Spleen (tissue), 11 donors: ENCODE results near the gene JADE1. TPM values are rescaled to one million over a fixed set of nuclear protein-coding genes. Genes with fewer than 3 reads are reported as not detected.
A peak's percentile ranks its signal among the peaks of the same experiment; 100 is the strongest.

Experiments used
- DNase-seq: peaks from one replicate; pipeline ENCODE4 v3.0.0-alpha.2; 2020
- H3K27ac ChIP-seq, 8 donors: fragments of 200-600 bp; sonication (generic) in 7 of 8; 1 replicate in 4 of 8; 2 replicates in 4 of 8; pipeline versions ENCODE4 v1.5.0 to v1.8.0; 2016 to 2021; ENCODE audit warnings: inconsistent platforms in 4 of 8, mild to moderate bottlenecking in 4 of 8, moderate library complexity in 1 of 8
- H3K27me3 ChIP-seq, 7 donors: fragments of 200-600 bp; sonication (generic) in 6 of 7; replicated peaks in 1 of 7; 1 replicate in 4 of 7; 2 replicates in 3 of 7; pipeline versions ENCODE4 v1.5.0 to v1.8.0; 2016 to 2021; ENCODE audit warnings: inconsistent platforms in 3 of 7, mild to moderate bottlenecking in 1 of 7
- H3K36me3 ChIP-seq, 6 donors: fragments of 200-600 bp; sonication (generic) in 5 of 6; 1 replicate in 4 of 6; 2 replicates in 2 of 6; pipeline versions ENCODE4 v1.5.0 to v1.8.0; 2016 to 2021; ENCODE audit warnings: inconsistent platforms in 2 of 6
- H3K4me1 ChIP-seq, 6 donors: fragments of 200-600 bp; sonication (generic) in 5 of 6; 1 replicate in 3 of 6; 2 replicates in 3 of 6; pipeline versions ENCODE4 v1.5.0 to v1.8.0; 2016 to 2021; ENCODE audit warnings: inconsistent platforms in 3 of 6
- H3K4me3 ChIP-seq, 8 donors: fragments of 200-600 bp; sonication (generic) in 7 of 8; 1 replicate in 4 of 8; 2 replicates in 4 of 8; pipeline versions ENCODE4 v1.5.0 to v1.8.0; 2016 to 2021; ENCODE audit warnings: inconsistent platforms in 4 of 8, mild to moderate bottlenecking in 4 of 8, moderate library complexity in 2 of 8
- H3K9me3 ChIP-seq, 8 donors: fragments of 200-600 bp; sonication (generic) in 7 of 8; 1 replicate in 4 of 8; 2 replicates in 4 of 8; pipeline versions ENCODE4 v1.5.0 to v1.8.0; 2016 to 2021; ENCODE audit warnings: inconsistent platforms in 4 of 8
- CTCF ChIP-seq, 11 experiments: fragments of 200-600 bp in 7 of 11; fragments of 450-650 bp in 4 of 11; sonication (generic) in 4 of 11; IDR thresholded peaks in 8 of 11; conservative IDR thresholded peaks in 3 of 11; 1 replicate in 7 of 11; 2 replicates in 4 of 11; pipeline versions ENCODE4 v1.4.0 to v1.8.0; 2016 to 2021; ENCODE audit warnings: antibody characterized with exemption in 11 of 11, inconsistent platforms in 4 of 11, mild to moderate bottlenecking in 1 of 11
- POLR2A ChIP-seq, 3 donors: fragments of 450-650 bp; IDR thresholded peaks; one replicate each; pipeline ENCODE4 v1.5.1; 2017; ENCODE audit warnings: antibody characterized with exemption in 3 of 3, mild to moderate bottlenecking in 1 of 3
- POLR2AphosphoS5 ChIP-seq, 3 donors: sonication (generic); formaldehyde crosslinking; IDR thresholded peaks; one replicate each; pipeline ENCODE4 v1.5.1; 2017; ENCODE audit warnings: antibody characterized with exemption in 3 of 3
- WGBS, 5 donors: extraction: QIAGEN DNeasy Blood & Tissue Kit in 3 of 5; methylation state at CpG; one replicate each; pipeline versions ENCODE4 v1.1.5 to v1.1.7; 2013 to 2018; 5-methylcytosine and 5-hydroxymethylcytosine counted together
- intact Hi-C: fragments of 100-400 bp; cut with DNase I; formaldehyde crosslinking; loops from one replicate; pipeline ENCODE4 v1.15.0; 2023; ENCODE audit warnings: low total_unique reads
- polyA plus RNA-seq, 3 donors: library from polyadenylated mRNA; stranded (reverse); fragments of 200-250 nt; gene quantifications; one replicate each; pipeline ENCODE4 v1.2.1, GENCODE V29; 2013
- total RNA-seq, 7 donors: library from RNA; depleted of rRNA in 3 of 7; stranded (reverse); fragments of >200 nt in 3 of 7; fragmentation: NEBNext Ultra II Directional in 4 of 7; extraction: Animal tissue kit (Norgen Biotek cat#: 25700) in 4 of 7; gene quantifications; one replicate each; pipeline versions ENCODE4 v1.1.0 to v1.2.1, GENCODE V29; 2016 to 2021
- donor health status: healthy with polysubstance abuse.
- donor health status: DM: no; HTN: no; CAD: no; lungs with moderate emphysema.
- donor health status: DM: no; HTN: no; CAD: no.
- donor health status: Bipolar disorder and iron deficiency.
- donor health status: healthy.
- donor health status: DM: no; HTN: no; CAD: no.
- donor health status: DM: yes; HTN: yes; CAD: no.

JADE1 gene
- total and polyA plus RNA-seq, 10 donors, result 8.1 to 37.0 (median 28.6) TPM

GRCh38 chr4:128863312-128864075, 54.0 kb downstream of the JADE1 start:
- Histone ChIP-seq H3K9me3 (no peaks in the 10 kb centered on the region), H3K4me3 (peak overlapping the region in 1 of 8 donors; percentile 25), H3K36me3 (peaks cover 0 to 95% (median 43%) of the 10 kb centered on the region in 6 donors), H3K4me1 (peaks cover 18 to 50% (median 28%) of the 10 kb centered on the region in 6 donors), H3K27me3 (no peaks in the 10 kb centered on the region), H3K27ac (peak overlapping the region in 6 of 8 donors; percentile 48 to 84 (median 76))
- peak; percentile 79 for DNase-seq
- intact Hi-C loops, result loop anchor here (10.0 kb wide), 2 partner anchors 409 to 669 kb away; no protein-coding TSS in a partner anchor
- TF ChIP-seq POLR2A (IDR thresholded peaks at IDR 0.05) (no peak), CTCF (IDR thresholded peaks at IDR 0.05 in 8 of 11, conservative IDR thresholded peaks at IDR 0.05 in 3 of 11) (peak; percentile 51 to 89 (median 80))
- WGBS, 5 donors, result 47 to 63% (median 54%) methylated on average over 10 of the region's 10 CpGs

- no peak for TF ChIP-seq POLR2A (IDR thresholded peaks at IDR 0.05)
- TF ChIP-seq POLR2AphosphoS5 (IDR thresholded peaks at IDR 0.05), result no peak
- no peak for TF ChIP-seq CTCF (IDR thresholded peaks at IDR 0.05 in 8 of 11, conservative IDR thresholded peaks at IDR 0.05 in 3 of 11)
- no peaks in the 10 kb centered on the region for H3K27me3 ChIP-seq
- no peak overlapping the region for H3K4me3 ChIP-seq
- peaks cover 0 to 96% (median 44%) of the 10 kb centered on the region in 6 donors for H3K36me3 ChIP-seq
- WGBS, 5 donors, result 90 to 93% (median 91%) methylated on average over 2 of the region's 2 CpGs
- H3K4me1 ChIP-seq, result peaks cover 18 to 40% (median 28%) of the 10 kb centered on the region in 6 donors
- H3K27ac ChIP-seq, result no peak overlapping the region
- no peaks in the 10 kb centered on the region for H3K9me3 ChIP-seq
- intact Hi-C loops, result loop anchor here (10.0 kb wide), 2 partner anchors 410 to 670 kb away; no protein-coding TSS in a partner anchor
- DNase-seq, result no peak
Measured at GRCh38 chr4:128865132-128865531, 55.6 kb downstream of the JADE1 start.

GRCh38 chr4:128866269-128866668, 56.8 kb downstream of the JADE1 start:
- WGBS, 5 donors, result 82 to 95% (median 88%) methylated on average over 2 of the region's 2 CpGs
- H3K27me3 ChIP-seq, result no peaks in the 10 kb centered on the region
- intact Hi-C loops, result loop anchor here (10.0 kb wide), 2 partner anchors 411 to 671 kb away; no protein-coding TSS in a partner anchor
- no peak overlapping the region for H3K4me3 ChIP-seq
- H3K4me1 ChIP-seq, result peaks cover 18 to 28% (median 25%) of the 10 kb centered on the region in 6 donors
- no peak for DNase-seq
- TF ChIP-seq CTCF (IDR thresholded peaks at IDR 0.05 in 8 of 11, conservative IDR thresholded peaks at IDR 0.05 in 3 of 11) (no peak), POLR2AphosphoS5 (IDR thresholded peaks at IDR 0.05) (no peak), POLR2A (IDR thresholded peaks at IDR 0.05) (no peak)
- H3K36me3 ChIP-seq, result peaks cover 0 to 96% (median 45%) of the 10 kb centered on the region in 6 donors
- no peaks in the 10 kb centered on the region for H3K9me3 ChIP-seq
- H3K27ac ChIP-seq, result no peak overlapping the region

DNA sequence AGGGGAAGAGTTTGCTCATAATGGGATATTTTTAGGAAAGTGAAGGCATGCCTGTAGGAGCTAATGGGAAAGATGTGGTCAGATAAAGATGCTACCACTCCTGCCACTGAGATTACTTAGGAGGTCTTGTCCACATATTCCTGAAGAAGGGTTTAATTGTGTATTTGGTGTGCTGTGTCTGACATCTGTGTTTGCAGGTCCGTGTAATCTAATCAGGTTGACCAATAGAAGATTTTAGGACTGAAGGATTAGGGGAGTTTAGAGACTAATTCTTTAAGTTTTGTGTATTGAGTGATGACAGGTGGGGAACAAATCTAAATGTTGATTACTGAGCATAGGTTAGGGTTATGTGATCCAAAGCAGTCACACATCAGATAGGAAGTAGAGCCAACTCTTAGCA, 57.2 kb downstream of the JADE1 start:
- Histone ChIP-seq H3K4me1 (peaks cover 16 to 24% (median 21%) of the 10 kb centered on the region in 6 donors), H3K36me3 (peaks cover 0 to 96% (median 48%) of the 10 kb centered on the region in 6 donors), H3K27me3 (no peaks in the 10 kb centered on the region), H3K27ac (no peak overlapping the region), H3K4me3 (no peak overlapping the region), H3K9me3 (no peaks in the 10 kb centered on the region)
- DNase-seq, result no peak
- intact Hi-C loops, result loop anchor here (10.0 kb wide), 2 partner anchors 412 to 672 kb away; no protein-coding TSS in a partner anchor
- TF ChIP-seq POLR2A (IDR thresholded peaks at IDR 0.05), result no peak
- TF ChIP-seq POLR2AphosphoS5 (IDR thresholded peaks at IDR 0.05), result no peak
- WGBS, 5 donors, result 81 to 95% (median 93%) methylated on average over 1 of the region's 1 CpG
